H9 (cell line): ENCODE measurements around the gene EFCC1. TPM values are rescaled to one million over a fixed set of nuclear protein-coding genes. Genes with fewer than 3 reads are reported as not detected.

Experiments used
- DNase-seq: peaks from one replicate; pipeline ENCODE4 v3.0.0-alpha.2; 2017
- H2AFZ ChIP-seq: one replicate; pipeline ENCODE4 v1.6.1; 2013; ENCODE audit warnings: mild to moderate bottlenecking, low read length, control low read depth, moderate library complexity
- H2AK5ac ChIP-seq: 2 replicates; pipeline ENCODE4 v1.6.1; 2013; ENCODE audit warnings: low read length, control low read depth, mixed read lengths; ENCODE audit not compliant: insufficient read length
- H2BK120ac ChIP-seq: one replicate; pipeline ENCODE4 v1.6.1; 2013; ENCODE audit warnings: low read depth, mild to moderate bottlenecking, low read length, control low read depth, inconsistent platforms; ENCODE audit not compliant: poor library complexity, severe bottlenecking
- H2BK12ac ChIP-seq: 2 replicates; pipeline ENCODE4 v1.6.1; 2013; ENCODE audit warnings: low read length, control low read depth, mixed read lengths, low read depth; ENCODE audit not compliant: insufficient read length
- H2BK15ac ChIP-seq: 2 replicates; pipeline ENCODE4 v1.6.1; 2013; ENCODE audit warnings: low read depth, low read length, control low read depth
- H2BK20ac ChIP-seq: one replicate; pipeline ENCODE4 v1.6.1; 2013; ENCODE audit warnings: low read depth, mild to moderate bottlenecking, low read length, control low read depth, inconsistent platforms; ENCODE audit not compliant: poor library complexity, severe bottlenecking
- H2BK5ac ChIP-seq: 2 replicates; pipeline ENCODE4 v1.6.1; 2013; ENCODE audit warnings: low read length, control low read depth, mixed read lengths; ENCODE audit not compliant: insufficient read length
- H3K14ac ChIP-seq: 2 replicates; pipeline ENCODE4 v1.6.1; 2013; ENCODE audit warnings: low read length, control low read depth; ENCODE audit not compliant: insufficient read depth
- H3K18ac ChIP-seq: 2 replicates; pipeline ENCODE4 v1.6.1; 2013; ENCODE audit warnings: low read depth, mild to moderate bottlenecking, mixed read lengths, low read length, control low read depth; ENCODE audit not compliant: insufficient read length
- H3K23ac ChIP-seq: 2 replicates; pipeline ENCODE4 v1.6.1; 2013; ENCODE audit warnings: low read length, control low read depth, mixed read lengths, low read depth; ENCODE audit not compliant: insufficient read length
- H3K23me2 ChIP-seq: 2 replicates; pipeline ENCODE4 v1.6.1; 2013; ENCODE audit warnings: low read depth, mild to moderate bottlenecking, mixed read lengths, low read length, control low read depth; ENCODE audit not compliant: insufficient read length, poor library complexity, severe bottlenecking
- H3K27ac ChIP-seq: 2 replicates; pipeline ENCODE4 v1.5.1; 2013; ENCODE audit warnings: low read length, control low read depth, mixed read lengths, low read depth; ENCODE audit not compliant: insufficient read length
- H3K27me3 ChIP-seq: 2 replicates; pipeline ENCODE4 v1.6.1; 2013; ENCODE audit warnings: low read length, control low read depth, inconsistent platforms; ENCODE audit not compliant: insufficient read depth
- H3K4ac ChIP-seq: 2 replicates; pipeline ENCODE4 v1.6.1; 2013; ENCODE audit warnings: low read depth, mild to moderate bottlenecking, control low read depth, inconsistent platforms, low read length, moderate library complexity
- H3K4me1 ChIP-seq: 2 replicates; pipeline ENCODE4 v1.6.1; 2013; ENCODE audit warnings: low read length, control low read depth, inconsistent platforms; ENCODE audit not compliant: insufficient read depth
- H3K4me2 ChIP-seq: 2 replicates; pipeline ENCODE4 v1.6.1; 2013; ENCODE audit warnings: low read length, control low read depth, mixed read lengths; ENCODE audit not compliant: insufficient read length, insufficient read depth
- H3K56ac ChIP-seq: 2 replicates; pipeline ENCODE4 v1.6.1; 2013; ENCODE audit warnings: low read depth, mild to moderate bottlenecking, mixed read lengths, low read length, control low read depth; ENCODE audit not compliant: insufficient read length
- H3K79me1 ChIP-seq: 2 replicates; pipeline ENCODE4 v1.6.1; 2013; ENCODE audit warnings: low read depth, mild to moderate bottlenecking, moderate library complexity, low read length, control low read depth, inconsistent platforms; ENCODE audit not compliant: insufficient read depth, poor library complexity, severe bottlenecking
- H3K79me2 ChIP-seq: 2 replicates; pipeline ENCODE4 v1.6.1; 2013; ENCODE audit warnings: low read length, control low read depth, inconsistent platforms; ENCODE audit not compliant: insufficient read depth
- H3K9ac ChIP-seq: 2 replicates; pipeline ENCODE4 v1.6.1; 2013; ENCODE audit warnings: low read length, control low read depth, mixed read lengths; ENCODE audit not compliant: insufficient read length; ENCODE audit errors: extremely low read depth
- H3K9me3 ChIP-seq: one replicate; pipeline ENCODE4 v1.6.1; 2013; ENCODE audit warnings: low read depth, low read length, inconsistent platforms; ENCODE audit not compliant: control insufficient read depth
- H3T11ph ChIP-seq: one replicate; pipeline ENCODE4 v1.6.1; 2013; ENCODE audit warnings: mild to moderate bottlenecking, low read length, control low read depth, inconsistent platforms
- H4K20me1 ChIP-seq: one replicate; pipeline ENCODE4 v1.6.1; 2013; ENCODE audit not compliant: control insufficient read depth, insufficient read length, insufficient read depth
- H4K5ac ChIP-seq: 2 replicates; pipeline ENCODE4 v1.6.1; 2013; ENCODE audit warnings: low read depth, mild to moderate bottlenecking, mixed read lengths, low read length, control low read depth; ENCODE audit not compliant: insufficient read length
- H4K8ac ChIP-seq: replicated peaks from 2 replicates; pipeline ENCODE4 v1.6.1; 2013; ENCODE audit warnings: low read length, control low read depth, mixed read lengths, low read depth; ENCODE audit not compliant: insufficient read length
- H4K91ac ChIP-seq: 2 replicates; pipeline ENCODE4 v1.6.1; 2013; ENCODE audit warnings: low read depth, mild to moderate bottlenecking, moderate library complexity, mixed read lengths, low read length, control low read depth; ENCODE audit not compliant: insufficient read length
- H3K27ac Mint-ChIP-seq, 3 experiments: 2 replicates in 2 of 3; 3 replicates in 1 of 3; pipeline ENCODE4 v1.8.0; 2020 to 2021; ENCODE audit warnings: mixed read lengths in 3 of 3, mild to moderate bottlenecking in 1 of 3, moderate library complexity in 1 of 3
- H3K27me3 Mint-ChIP-seq: 2 replicates; pipeline ENCODE4 v1.8.0; 2021; ENCODE audit warnings: low read depth, mild to moderate bottlenecking, moderate library complexity, mixed read lengths
- H3K36me3 Mint-ChIP-seq, 3 experiments: 2 replicates in 2 of 3; 3 replicates in 1 of 3; pipeline ENCODE4 v1.8.0; 2020 to 2021; ENCODE audit warnings: low read depth in 3 of 3, mixed read lengths in 3 of 3; ENCODE audit not compliant: insufficient read depth in 1 of 3
- H3K4me1 Mint-ChIP-seq, 2 experiments: 2 replicates each; pipeline ENCODE4 v1.8.0; 2020; ENCODE audit warnings: mixed read lengths in 2 of 2
- H3K4me3 Mint-ChIP-seq, 2 experiments: 2 replicates in 1 of 2; 3 replicates in 1 of 2; pipeline ENCODE4 v1.8.0; 2020 to 2021; ENCODE audit warnings: mild to moderate bottlenecking in 2 of 2, mixed read lengths in 2 of 2, moderate library complexity in 1 of 2
- H3K9me3 Mint-ChIP-seq, 2 experiments: 2 replicates in 1 of 2; 3 replicates in 1 of 2; pipeline ENCODE4 v1.8.0; 2020; ENCODE audit warnings: mild to moderate bottlenecking in 2 of 2, mixed read lengths in 2 of 2, moderate library complexity in 1 of 2
- CTCF ChIP-seq: fragments of 200-600 bp; sonication (generic); conservative IDR thresholded peaks from 3 replicates; pipeline ENCODE4 v1.8.0; 2021; ENCODE audit warnings: antibody characterized with exemption, mild to moderate bottlenecking
- WGBS: extraction: QIAGEN DNeasy Blood & Tissue Kit; methylation state at CpG from one replicate; pipeline ENCODE4 v1.1.7; 2013; ENCODE audit warnings: missing lambda C conversion rate, low lambda C conversion rate, mixed read lengths; ENCODE audit not compliant: insufficient read length; ENCODE audit errors: extremely low coverage; 5-methylcytosine and 5-hydroxymethylcytosine counted together
- total RNA-seq: library from RNA; stranded (reverse); gene quantifications from 2 replicates; pipeline ENCODE4 v1.2.1, GENCODE V29; 2021

The EFCC1 gene
- total RNA-seq, 1 experiment from 2014 or later, result 0.09 TPM

- Histone ChIP-seq H3K23me2 (no peaks in the 10 kb centered on the region), H3K4me2 (no peak overlapping the region), H4K8ac (no peak overlapping the region), H2BK12ac (no peak overlapping the region), H3K14ac (no peak overlapping the region), H3K4me1 (no peaks in the 10 kb centered on the region), H2AFZ (no peak overlapping the region), H4K5ac (no peak overlapping the region), H3K18ac (no peak overlapping the region), H2BK5ac (no peak overlapping the region), H3K79me1 (no peaks in the 10 kb centered on the region), H2BK15ac (no peak overlapping the region), H3K23ac (no peak overlapping the region), H3K9me3 (no peaks in the 10 kb centered on the region), H3K27me3 (no peaks in the 10 kb centered on the region), H3K56ac (no peak overlapping the region), H3K27ac (no peak overlapping the region), H2BK20ac (no peak overlapping the region), H3T11ph (no peak overlapping the region), H3K4ac (no peak overlapping the region), H4K20me1 (no peaks in the 10 kb centered on the region), H4K91ac (no peak overlapping the region), H3K79me2 (no peaks in the 10 kb centered on the region), H3K9ac (no peak overlapping the region), H2BK120ac (no peak overlapping the region), H2AK5ac (no peak overlapping the region)
- H3K4me3 Mint-ChIP-seq, result no peak overlapping the region
- no peaks in the 10 kb centered on the region for H3K4me1 Mint-ChIP-seq
- no peak for DNase-seq
- peaks cover 8% of the 10 kb centered on the region for H3K27me3 Mint-ChIP-seq
- no CpG with 5 or more reads among the region's 4 CpGs for WGBS
- peak overlapping the region in 1 of 3 experiments; percentile 91; a peak in 1 of 7 replicates for H3K27ac Mint-ChIP-seq
- H3K9me3 Mint-ChIP-seq, result no peaks in the 10 kb centered on the region
- H3K36me3 Mint-ChIP-seq, result no peaks in the 10 kb centered on the region
- no peak for TF ChIP-seq CTCF
Observed at GRCh38 chr3:129085818-129086217, 84.7 kb downstream of the EFCC1 start.
